SH-SY5Y (cell line): Measurements from ENCODE around the gene MYT1.

ENCODE experiments used
- GATA2 ChIP-seq: IDR thresholded peaks from 2 replicates; pipeline ENCODE4 v1.6.1; 2011; ENCODE audit warnings: mild to moderate bottlenecking, low read depth, low read length
- GATA3 ChIP-seq: IDR thresholded peaks from 2 replicates; pipeline ENCODE4 v1.6.1; 2011; ENCODE audit warnings: low read depth, mild to moderate bottlenecking, low read length, moderate library complexity

DNA sequence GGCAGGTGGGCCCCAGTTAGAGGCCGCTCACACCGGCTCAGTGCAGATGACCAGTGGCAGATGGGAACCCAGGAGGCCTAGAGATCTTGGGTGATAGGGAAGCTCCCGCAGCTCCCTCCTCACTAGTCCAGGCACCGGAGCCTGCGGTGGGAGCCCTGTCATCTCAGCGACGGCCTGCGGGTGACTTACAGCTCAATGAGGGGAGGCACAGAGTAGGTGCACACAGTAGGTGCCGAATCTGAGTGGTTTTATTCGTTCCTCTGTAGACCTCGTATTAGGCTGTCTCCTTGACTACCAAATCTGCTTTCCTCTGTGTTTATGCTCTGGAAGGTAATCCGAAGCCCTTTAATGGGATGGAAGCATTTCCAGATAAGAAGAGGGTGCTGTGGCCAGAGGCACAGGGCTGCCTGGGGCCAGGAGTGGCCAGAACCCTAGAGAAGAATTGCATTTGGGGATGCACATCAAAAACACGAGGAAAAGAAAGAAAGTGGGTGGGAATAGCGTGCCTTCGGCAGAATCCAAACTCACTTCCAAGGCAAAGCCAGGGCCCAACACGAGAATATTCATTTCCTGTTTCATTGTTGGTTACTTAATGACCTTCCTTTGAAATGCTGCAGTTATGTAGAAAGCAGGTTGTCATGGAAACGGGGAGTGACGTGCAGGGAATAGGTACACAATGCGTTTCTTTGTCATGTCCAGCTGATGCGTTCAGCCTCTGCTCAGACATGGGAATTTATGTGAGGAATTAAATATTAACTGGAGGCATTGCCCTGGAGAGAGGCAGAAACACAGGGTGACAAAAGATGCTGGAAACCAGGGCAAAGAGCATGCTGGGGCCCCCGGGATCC, 24.7 kb downstream of the MYT1 start:
- TF ChIP-seq GATA2 (no peak), GATA3 (no peak)
